ENCODE data around the gene TANK.

TANK gene, protein sequence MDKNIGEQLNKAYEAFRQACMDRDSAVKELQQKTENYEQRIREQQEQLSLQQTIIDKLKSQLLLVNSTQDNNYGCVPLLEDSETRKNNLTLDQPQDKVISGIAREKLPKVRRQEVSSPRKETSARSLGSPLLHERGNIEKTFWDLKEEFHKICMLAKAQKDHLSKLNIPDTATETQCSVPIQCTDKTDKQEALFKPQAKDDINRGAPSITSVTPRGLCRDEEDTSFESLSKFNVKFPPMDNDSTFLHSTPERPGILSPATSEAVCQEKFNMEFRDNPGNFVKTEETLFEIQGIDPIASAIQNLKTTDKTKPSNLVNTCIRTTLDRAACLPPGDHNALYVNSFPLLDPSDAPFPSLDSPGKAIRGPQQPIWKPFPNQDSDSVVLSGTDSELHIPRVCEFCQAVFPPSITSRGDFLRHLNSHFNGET

GRCh38 chr2:161160226-161161073 lies at the start of gene TANK:
Gene TANK, plus strand, starts transcription at chr2:161160428. Its CDS starts 19,235 bp downstream, at chr2:161179663.
- peak within 1 kb of the TSS; percentile 98 for H3K4me3 Mint-ChIP-seq
- H3K9me3 Mint-ChIP-seq = no peaks in the 10 kb centered on the region
- H3K4me1 Mint-ChIP-seq = peaks cover 56% of the 10 kb centered on the region
- H3K27me3 Mint-ChIP-seq = no peaks in the 10 kb centered on the region
- peaks cover 21% of the 10 kb centered on the region for H3K36me3 Mint-ChIP-seq
- H3K27ac Mint-ChIP-seq = peak within 1 kb of the TSS; percentile 98

- H3K27me3 Mint-ChIP-seq = peaks cover 1% of the 10 kb centered on the region
- H3K4me3 Mint-ChIP-seq = no peak overlapping the region
Observed at GRCh38 chr2:161111531-161111930, 48.7 kb upstream of the TANK start.

GRCh38 chr2:161112908-161113307 lies 47.3 kb upstream of the TANK start:
- Mint-ChIP-seq H3K36me3 (no peaks in the 10 kb centered on the region), H3K9me3 (no peaks in the 10 kb centered on the region), H3K4me1 (no peaks in the 10 kb centered on the region), H3K4me3 (no peak overlapping the region), H3K27ac (no peak overlapping the region), H3K27me3 (peaks cover 1% of the 10 kb centered on the region)

More at GRCh38 chr2:161111531-161111930, 48.7 kb upstream of the TANK start:
- Mint-ChIP-seq H3K36me3 (no peaks in the 10 kb centered on the region), H3K9me3 (no peaks in the 10 kb centered on the region), H3K27ac (no peak overlapping the region), H3K4me1 (no peaks in the 10 kb centered on the region)

- Mint-ChIP-seq H3K27ac (no peak overlapping the region), H3K4me1 (no peaks in the 10 kb centered on the region), H3K27me3 (peaks cover 1% of the 10 kb centered on the region), H3K36me3 (no peaks in the 10 kb centered on the region), H3K4me3 (no peak overlapping the region), H3K9me3 (no peaks in the 10 kb centered on the region)
Observed at GRCh38 chr2:161113693-161114575, 46.3 kb upstream of the TANK start.

GRCh38 chr2:161115205-161115604 lies 45.0 kb upstream of the TANK start:
- Mint-ChIP-seq H3K4me3 (no peak overlapping the region), H3K9me3 (no peaks in the 10 kb centered on the region), H3K36me3 (no peaks in the 10 kb centered on the region), H3K4me1 (no peaks in the 10 kb centered on the region), H3K27me3 (peaks cover 1% of the 10 kb centered on the region), H3K27ac (no peak overlapping the region)

GRCh38 chr2:161115605-161116380 lies 44.4 kb upstream of the TANK start:
- no peaks in the 10 kb centered on the region for H3K9me3 Mint-ChIP-seq

GRCh38 chr2:161116509-161116908 lies 43.7 kb upstream of the TANK start:
- no peaks in the 10 kb centered on the region for H3K9me3 Mint-ChIP-seq
- H3K4me1 Mint-ChIP-seq = no peaks in the 10 kb centered on the region
- no peak overlapping the region for H3K4me3 Mint-ChIP-seq
- H3K27me3 Mint-ChIP-seq = peaks cover 1% of the 10 kb centered on the region
- no peak overlapping the region for H3K27ac Mint-ChIP-seq
- no peaks in the 10 kb centered on the region for H3K36me3 Mint-ChIP-seq

More at GRCh38 chr2:161115605-161116380, 44.4 kb upstream of the TANK start:
- Mint-ChIP-seq H3K27me3 (peaks cover 1% of the 10 kb centered on the region), H3K36me3 (no peaks in the 10 kb centered on the region), H3K27ac (no peak overlapping the region), H3K4me1 (no peaks in the 10 kb centered on the region), H3K4me3 (no peak overlapping the region)

- Mint-ChIP-seq H3K36me3 (no peaks in the 10 kb centered on the region), H3K27me3 (no peaks in the 10 kb centered on the region), H3K9me3 (no peaks in the 10 kb centered on the region), H3K27ac (no peak overlapping the region), H3K4me1 (no peaks in the 10 kb centered on the region), H3K4me3 (no peak overlapping the region)
Observed at GRCh38 chr2:161117506-161117905, 42.7 kb upstream of the TANK start.

DNA sequence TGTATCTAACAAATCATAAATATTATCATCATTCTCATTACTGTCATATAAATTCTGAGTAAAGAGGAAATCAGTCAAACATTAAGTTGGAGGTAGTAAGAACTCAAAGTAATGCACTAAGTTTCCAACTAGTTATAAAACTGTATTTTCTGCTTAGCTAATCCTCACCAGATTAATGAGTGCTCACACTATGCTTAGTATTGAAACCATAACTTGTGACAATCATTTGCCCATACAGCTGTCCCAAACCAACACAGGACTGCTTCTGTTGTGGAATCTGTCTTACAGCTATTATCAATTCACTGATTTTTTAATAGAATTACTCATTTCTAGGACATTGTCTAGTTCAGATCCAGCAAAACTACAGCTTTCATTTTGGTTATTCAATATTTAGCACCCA lies 41.5 kb upstream of the TANK start:
- H3K36me3 Mint-ChIP-seq = no peaks in the 10 kb centered on the region
- H3K4me1 Mint-ChIP-seq = peaks cover 11% of the 10 kb centered on the region
- H3K27me3 Mint-ChIP-seq = no peaks in the 10 kb centered on the region
- H3K4me3 Mint-ChIP-seq = no peak overlapping the region
- no peak overlapping the region for H3K27ac Mint-ChIP-seq
- H3K9me3 Mint-ChIP-seq = no peaks in the 10 kb centered on the region

GRCh38 chr2:161119483-161119882 lies 40.7 kb upstream of the TANK start:
- Mint-ChIP-seq H3K27ac (no peak overlapping the region), H3K36me3 (no peaks in the 10 kb centered on the region), H3K4me1 (peaks cover 12% of the 10 kb centered on the region), H3K4me3 (no peak overlapping the region), H3K9me3 (no peaks in the 10 kb centered on the region), H3K27me3 (no peaks in the 10 kb centered on the region)

DNA sequence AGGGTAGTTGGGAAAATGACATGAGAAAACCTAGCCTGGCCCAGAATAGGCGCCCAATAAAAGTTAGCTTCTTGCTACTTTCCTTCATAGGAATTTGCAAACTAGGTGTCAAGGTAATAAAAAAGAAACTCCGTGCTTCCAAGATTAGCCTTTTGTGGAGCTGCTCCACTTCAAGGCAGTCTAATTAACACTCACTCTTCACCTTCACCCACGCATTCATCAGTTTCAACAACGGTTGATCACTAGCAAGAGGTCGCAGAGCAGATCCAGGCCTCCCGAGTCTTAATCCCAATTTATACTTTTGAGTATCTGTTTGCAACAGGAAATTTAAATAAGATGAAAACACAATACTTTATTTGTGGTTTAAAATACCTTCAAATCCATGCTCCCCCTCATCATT lies 39.5 kb upstream of the TANK start:
- Mint-ChIP-seq H3K4me1 (peaks cover 12% of the 10 kb centered on the region), H3K27ac (no peak overlapping the region), H3K36me3 (no peaks in the 10 kb centered on the region)

DNA sequence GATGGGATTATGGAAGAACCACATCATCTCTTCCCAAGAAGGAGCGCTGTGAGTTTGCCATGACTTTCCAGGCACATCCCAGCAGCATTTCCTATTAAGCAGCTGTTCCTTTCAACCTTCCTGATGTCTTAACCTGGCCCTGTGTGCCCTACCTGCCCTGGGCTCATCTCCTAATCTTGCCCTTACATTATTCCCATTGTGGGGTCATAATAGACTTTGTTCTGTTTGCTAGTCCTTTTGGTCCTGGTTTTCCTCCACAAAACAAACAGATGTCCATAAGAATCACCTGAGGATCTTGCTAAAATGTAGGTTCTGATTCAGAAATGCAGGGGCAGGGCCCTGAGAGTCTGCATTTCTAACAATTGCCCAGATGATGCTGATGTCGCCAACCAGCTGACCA lies 38.6 kb upstream of the TANK start:
- Mint-ChIP-seq H3K36me3 (no peaks in the 10 kb centered on the region), H3K9me3 (no peaks in the 10 kb centered on the region), H3K4me3 (no peak overlapping the region), H3K4me1 (peaks cover 12% of the 10 kb centered on the region), H3K27me3 (no peaks in the 10 kb centered on the region), H3K27ac (peak overlapping the region; percentile 42)

More for the DNA sequence above, 39.5 kb upstream of the TANK start:
- Mint-ChIP-seq H3K27me3 (no peaks in the 10 kb centered on the region), H3K4me3 (no peak overlapping the region), H3K9me3 (no peaks in the 10 kb centered on the region)

GRCh38 chr2:161122772-161123530 lies 37.3 kb upstream of the TANK start:
- Mint-ChIP-seq H3K4me3 (no peak overlapping the region), H3K4me1 (peaks cover 12% of the 10 kb centered on the region), H3K27ac (peak overlapping the region; percentile 81), H3K36me3 (no peaks in the 10 kb centered on the region), H3K27me3 (no peaks in the 10 kb centered on the region), H3K9me3 (no peaks in the 10 kb centered on the region)

DNA sequence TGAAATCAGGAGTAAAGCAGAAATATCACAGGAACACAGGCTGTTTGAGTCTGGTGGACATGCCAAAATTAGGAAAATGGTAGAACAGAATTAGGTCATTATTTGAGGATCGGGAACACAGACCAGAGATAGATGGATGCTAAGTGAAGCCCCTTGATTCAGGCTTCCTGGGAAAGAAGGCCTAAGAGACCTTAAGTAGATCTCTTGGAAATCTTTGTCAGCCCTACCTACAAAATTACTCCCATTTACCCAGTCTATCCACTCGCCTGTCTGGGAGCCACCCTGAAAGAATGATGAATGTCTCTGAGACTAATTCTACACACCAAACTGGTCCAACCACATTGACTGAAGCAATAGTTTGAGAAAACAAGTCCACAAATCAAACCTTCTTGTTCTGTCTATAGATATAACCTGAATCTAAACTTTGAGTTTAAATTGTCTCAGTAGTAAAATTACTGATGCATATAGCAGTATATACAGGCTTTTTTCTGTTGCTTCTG lies 36.6 kb upstream of the TANK start:
- Mint-ChIP-seq H3K4me3 (no peak overlapping the region), H3K27me3 (no peaks in the 10 kb centered on the region), H3K4me1 (peaks cover 15% of the 10 kb centered on the region), H3K36me3 (no peaks in the 10 kb centered on the region), H3K9me3 (no peaks in the 10 kb centered on the region), H3K27ac (peak overlapping the region; percentile 81)

Measured in activated naive CD4-positive, alpha-beta T cell treated with anti-CD3 and anti-CD28 coated beads, Interleukin-2, amount 50 U/mL, for 24 hours (primary cell).